Measurements from ENCODE around the gene ARL6IP5. TPM values are rescaled to one million over a fixed set of nuclear protein-coding genes. Genes with fewer than 3 reads are reported as not detected.
A peak's percentile ranks its signal among the peaks of the same experiment; 100 is the strongest.

ARL6IP5 gene, protein sequence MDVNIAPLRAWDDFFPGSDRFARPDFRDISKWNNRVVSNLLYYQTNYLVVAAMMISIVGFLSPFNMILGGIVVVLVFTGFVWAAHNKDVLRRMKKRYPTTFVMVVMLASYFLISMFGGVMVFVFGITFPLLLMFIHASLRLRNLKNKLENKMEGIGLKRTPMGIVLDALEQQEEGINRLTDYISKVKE
- total RNA-seq: 100 to 1,000 TPM; 164 to 231 (median 197) TPM
- 100 to 1,000 TPM; 245 to 256 TPM for polyA plus RNA-seq
- long read RNA-seq, donor 1, transcript ARL6IP5-201 (3 exons, 2,101 nt): major isoform, 541 of 569 reads
- long read RNA-seq, donor 1, partial matches to known transcripts: 2 of 569 reads
- long read RNA-seq, donor 1, other reads (novel, unspliced or antisense): 25 of 569 reads
- long read RNA-seq, donor 2, transcript ARL6IP5-201 (3 exons, 2,101 nt): major isoform, 1,176 of 1,211 reads
- long read RNA-seq, donor 2, partial matches to known transcripts: 17 of 1,211 reads
- long read RNA-seq, donor 2, other reads (novel, unspliced or antisense): 17 of 1,211 reads
- long read RNA-seq, donor 3, transcript ARL6IP5-201 (3 exons, 2,101 nt): major isoform, 411 of 428 reads
- long read RNA-seq, donor 3, partial matches to known transcripts: 2 of 428 reads
- long read RNA-seq, donor 3, other reads (novel, unspliced or antisense): 15 of 428 reads

GRCh38 chr3:69084326-69085167, at the start of gene ARL6IP5:
TSS of gene ARL6IP5 (plus strand) at chr3:69084937. CDS start at chr3:69085048, 111 bp downstream.
- Histone ChIP-seq H3K36me3 (peaks cover 0 to 16% (median 0%) of the 10 kb centered on the region in 9 donors), H3K4me1 (peaks cover 14 to 81% (median 62%) of the 10 kb centered on the region in 12 donors), H3K9me3 (no peaks in the 10 kb centered on the region), H3K27me3 (no peaks in the 10 kb centered on the region), H3K4me3 (peak within 1 kb of the TSS; percentile 58 to 97 (median 90)), H3K27ac (peak within 1 kb of the TSS; percentile 87 to 99 (median 94))
- DNase-seq (peak; percentile 94 to 96 (median 96)), ATAC-seq (peak; percentile 62 to 81 (median 70))
- 1 to 2% (median 1%) methylated on average over 30 to 32 of the region's 32 CpGs for WGBS, 4 donors
- TF ChIP-seq, protein P1, sequence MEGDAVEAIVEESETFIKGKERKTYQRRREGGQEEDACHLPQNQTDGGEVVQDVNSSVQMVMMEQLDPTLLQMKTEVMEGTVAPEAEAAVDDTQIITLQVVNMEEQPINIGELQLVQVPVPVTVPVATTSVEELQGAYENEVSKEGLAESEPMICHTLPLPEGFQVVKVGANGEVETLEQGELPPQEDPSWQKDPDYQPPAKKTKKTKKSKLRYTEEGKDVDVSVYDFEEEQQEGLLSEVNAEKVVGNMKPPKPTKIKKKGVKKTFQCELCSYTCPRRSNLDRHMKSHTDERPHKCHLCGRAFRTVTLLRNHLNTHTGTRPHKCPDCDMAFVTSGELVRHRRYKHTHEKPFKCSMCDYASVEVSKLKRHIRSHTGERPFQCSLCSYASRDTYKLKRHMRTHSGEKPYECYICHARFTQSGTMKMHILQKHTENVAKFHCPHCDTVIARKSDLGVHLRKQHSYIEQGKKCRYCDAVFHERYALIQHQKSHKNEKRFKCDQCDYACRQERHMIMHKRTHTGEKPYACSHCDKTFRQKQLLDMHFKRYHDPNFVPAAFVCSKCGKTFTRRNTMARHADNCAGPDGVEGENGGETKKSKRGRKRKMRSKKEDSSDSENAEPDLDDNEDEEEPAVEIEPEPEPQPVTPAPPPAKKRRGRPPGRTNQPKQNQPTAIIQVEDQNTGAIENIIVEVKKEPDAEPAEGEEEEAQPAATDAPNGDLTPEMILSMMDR (IDR thresholded peaks at IDR 0.05): no peak
- TF ChIP-seq POLR2A (IDR thresholded peaks at IDR 0.05): peak in 1 of 2 donors; percentile 66
- intact Hi-C loops (cut with DNase I): loop anchor here in 3 of 10 donors (2.0 to 5.0 kb wide), 3 partner anchors 32 to 72 kb away; partner anchors contain the start of genes LMOD3 (in 2 of the 3) and EOGT (in 1 of the 3)

DNA sequence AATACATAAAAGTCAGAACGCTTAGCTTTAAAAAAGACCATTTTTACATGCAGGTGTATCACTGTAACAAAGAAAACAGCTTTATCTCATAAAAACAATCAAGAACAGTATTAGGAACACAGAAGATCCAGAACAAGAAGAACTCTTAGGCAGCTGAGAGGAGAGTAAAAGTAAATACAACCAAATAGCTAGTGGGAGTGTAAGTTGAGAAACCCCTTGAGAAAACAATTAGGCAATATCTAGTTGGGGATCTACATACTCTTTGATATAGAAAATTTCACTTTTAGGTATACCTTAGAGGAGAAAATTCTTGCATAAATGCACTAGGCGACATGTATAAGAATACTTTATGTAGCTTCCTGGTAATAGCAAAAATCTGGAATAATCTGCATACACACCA, 40.1 kb upstream of the ARL6IP5 start:
- TF ChIP-seq, protein P1 (IDR thresholded peaks at IDR 0.05): no peak
- TF ChIP-seq POLR2A (IDR thresholded peaks at IDR 0.05): no peak
- Histone ChIP-seq H3K4me3 (no peak overlapping the region), H3K9me3 (no peaks in the 10 kb centered on the region), H3K27me3 (no peaks in the 10 kb centered on the region), H3K27ac (no peak overlapping the region), H3K36me3 (peaks cover 0 to 98% (median 91%) of the 10 kb centered on the region in 9 donors), H3K4me1 (peaks cover 0 to 26% (median 14%) of the 10 kb centered on the region in 12 donors)
- no peak for DNase-seq
- intact Hi-C loops (cut with DNase I): no loop called here
- WGBS, 4 donors: 90 to 97% (median 92%) methylated on average over 2 of the region's 2 CpGs
- ATAC-seq: no peak

DNA sequence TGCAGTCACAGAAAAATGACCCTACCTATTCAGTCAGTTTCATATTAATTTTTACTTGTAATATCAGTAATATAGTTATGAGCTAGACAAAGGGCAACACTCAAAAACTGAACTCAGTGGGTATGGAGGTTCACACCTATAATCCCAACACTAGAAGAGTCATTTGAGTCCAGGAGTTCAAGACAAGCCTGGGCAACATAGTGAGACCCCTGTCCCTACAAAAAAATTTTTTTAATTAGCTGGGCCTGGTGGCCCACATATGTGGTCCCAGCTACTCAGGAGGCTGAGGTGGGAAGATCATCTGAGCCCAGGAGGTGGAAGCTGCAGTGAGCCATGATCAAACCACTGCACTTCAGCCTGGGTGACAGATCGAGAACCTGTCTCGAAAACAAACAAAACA, 35.7 kb upstream of the ARL6IP5 start:
- intact Hi-C loops (cut with DNase I): no loop called here
- Histone ChIP-seq H3K9me3 (no peaks in the 10 kb centered on the region), H3K4me1 (peaks cover 0 to 47% (median 32%) of the 10 kb centered on the region in 12 donors), H3K27me3 (no peaks in the 10 kb centered on the region), H3K4me3 (no peak overlapping the region), H3K27ac (no peak overlapping the region), H3K36me3 (peaks cover 0 to 63% (median 48%) of the 10 kb centered on the region in 9 donors)
- ATAC-seq (no peak), DNase-seq (no peak)
- TF ChIP-seq, protein P1 (IDR thresholded peaks at IDR 0.05): no peak
- no peak for TF ChIP-seq POLR2A (IDR thresholded peaks at IDR 0.05)
- 98 to 100% (median 98%) methylated on average over 2 of the region's 2 CpGs for WGBS, 4 donors
